ENCODE data around the gene ALOX12. TPM values are rescaled to one million over a fixed set of nuclear protein-coding genes. Genes with fewer than 3 reads are reported as not detected.

Gene ALOX12
- total RNA-seq, 1 donor: not detected

GRCh38 chr17:7029096-7029495 lies 33.2 kb downstream of the ALOX12 start:
- no peak overlapping the region for H3K4me3 ChIP-seq (ENCODE audit: insufficient read depth, low read length)
- H2AFZ ChIP-seq (ENCODE audit: low read length): no peak overlapping the region
- H4K20me1 ChIP-seq (ENCODE audit: insufficient read depth, low read length): no peaks in the 10 kb centered on the region
- no peaks in the 10 kb centered on the region for H3K27me3 ChIP-seq (ENCODE audit: insufficient read depth, low read length)
- TF ChIP-seq, protein P1, sequence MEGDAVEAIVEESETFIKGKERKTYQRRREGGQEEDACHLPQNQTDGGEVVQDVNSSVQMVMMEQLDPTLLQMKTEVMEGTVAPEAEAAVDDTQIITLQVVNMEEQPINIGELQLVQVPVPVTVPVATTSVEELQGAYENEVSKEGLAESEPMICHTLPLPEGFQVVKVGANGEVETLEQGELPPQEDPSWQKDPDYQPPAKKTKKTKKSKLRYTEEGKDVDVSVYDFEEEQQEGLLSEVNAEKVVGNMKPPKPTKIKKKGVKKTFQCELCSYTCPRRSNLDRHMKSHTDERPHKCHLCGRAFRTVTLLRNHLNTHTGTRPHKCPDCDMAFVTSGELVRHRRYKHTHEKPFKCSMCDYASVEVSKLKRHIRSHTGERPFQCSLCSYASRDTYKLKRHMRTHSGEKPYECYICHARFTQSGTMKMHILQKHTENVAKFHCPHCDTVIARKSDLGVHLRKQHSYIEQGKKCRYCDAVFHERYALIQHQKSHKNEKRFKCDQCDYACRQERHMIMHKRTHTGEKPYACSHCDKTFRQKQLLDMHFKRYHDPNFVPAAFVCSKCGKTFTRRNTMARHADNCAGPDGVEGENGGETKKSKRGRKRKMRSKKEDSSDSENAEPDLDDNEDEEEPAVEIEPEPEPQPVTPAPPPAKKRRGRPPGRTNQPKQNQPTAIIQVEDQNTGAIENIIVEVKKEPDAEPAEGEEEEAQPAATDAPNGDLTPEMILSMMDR (IDR thresholded peaks at IDR 0.05; ENCODE audit: extremely low read depth, low read depth, low read length): no peak
- H3K9me3 ChIP-seq (ENCODE audit: low read depth, low read length): no peaks in the 10 kb centered on the region
- no peak overlapping the region for H3K4me2 ChIP-seq (ENCODE audit: insufficient read depth, low read length)
- no peaks in the 10 kb centered on the region for H3K4me1 ChIP-seq (ENCODE audit: insufficient read depth, low read length)
- DNase-seq (ENCODE audit: insufficient read length, low spot score, missing footprints): no peak
- no peaks in the 10 kb centered on the region for H3K79me2 ChIP-seq (ENCODE audit: insufficient read depth, low read length)
- H3K36me3 ChIP-seq (ENCODE audit: insufficient read depth, low read length): no peaks in the 10 kb centered on the region
- H3K27ac ChIP-seq (ENCODE audit: low read depth, low read length): no peak overlapping the region

DNA sequence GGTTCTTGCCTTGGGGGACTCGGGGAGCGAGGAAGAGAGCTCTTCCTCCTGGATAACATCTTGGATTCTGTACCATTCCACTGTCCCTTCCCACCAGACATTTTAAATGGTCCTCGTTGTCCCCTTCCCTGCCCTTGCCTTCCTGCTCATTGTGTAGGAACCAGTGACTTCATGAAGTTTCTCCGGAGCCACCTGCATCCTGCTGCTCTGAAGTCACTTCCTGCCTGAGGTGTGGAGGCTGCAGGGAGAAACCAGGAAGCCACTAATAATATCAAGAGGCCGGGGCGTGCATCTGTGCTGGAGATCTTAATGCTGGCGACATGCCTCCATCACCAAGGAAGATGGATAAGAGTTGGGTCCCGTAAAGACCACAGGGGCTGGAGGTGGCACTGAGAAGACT lies 33.8 kb downstream of the ALOX12 start:
- Histone ChIP-seq H2AFZ (ENCODE audit: low read length) (no peak overlapping the region), H3K4me1 (ENCODE audit: insufficient read depth, low read length) (no peaks in the 10 kb centered on the region), H3K27ac (ENCODE audit: low read depth, low read length) (no peak overlapping the region), H3K9me3 (ENCODE audit: low read depth, low read length) (no peaks in the 10 kb centered on the region), H3K4me2 (ENCODE audit: insufficient read depth, low read length) (no peak overlapping the region), H3K79me2 (ENCODE audit: insufficient read depth, low read length) (no peaks in the 10 kb centered on the region), H3K36me3 (ENCODE audit: insufficient read depth, low read length) (no peaks in the 10 kb centered on the region), H3K27me3 (ENCODE audit: insufficient read depth, low read length) (no peaks in the 10 kb centered on the region), H3K4me3 (ENCODE audit: insufficient read depth, low read length) (no peak overlapping the region), H4K20me1 (ENCODE audit: insufficient read depth, low read length) (no peaks in the 10 kb centered on the region)
- TF ChIP-seq, protein P1 (IDR thresholded peaks at IDR 0.05; ENCODE audit: extremely low read depth, low read depth, low read length): no peak
- DNase-seq (ENCODE audit: insufficient read length, low spot score, missing footprints): no peak

- H2AFZ ChIP-seq (ENCODE audit: low read length): peak overlapping the region; percentile 91
- no peaks in the 10 kb centered on the region for H3K36me3 ChIP-seq (ENCODE audit: insufficient read depth, low read length)
- TF ChIP-seq, protein P1 (IDR thresholded peaks at IDR 0.05; ENCODE audit: extremely low read depth, low read depth, low read length): no peak
- H3K79me2 ChIP-seq (ENCODE audit: insufficient read depth, low read length): no peaks in the 10 kb centered on the region
- peak overlapping the region; percentile 78 for H3K27ac ChIP-seq (ENCODE audit: low read depth, low read length)
- H3K4me1 ChIP-seq (ENCODE audit: insufficient read depth, low read length): peaks cover 10% of the 10 kb centered on the region
- peak overlapping the region; percentile 76 for H3K4me3 ChIP-seq (ENCODE audit: insufficient read depth, low read length)
- no peaks in the 10 kb centered on the region for H3K9me3 ChIP-seq (ENCODE audit: low read depth, low read length)
- H4K20me1 ChIP-seq (ENCODE audit: insufficient read depth, low read length): no peaks in the 10 kb centered on the region
- H3K27me3 ChIP-seq (ENCODE audit: insufficient read depth, low read length): no peaks in the 10 kb centered on the region
- H3K4me2 ChIP-seq (ENCODE audit: insufficient read depth, low read length): peak overlapping the region; percentile 91
- peak; percentile 66 for DNase-seq (ENCODE audit: insufficient read length, low spot score, missing footprints)
Observed at GRCh38 chr17:7034955-7035590, 39.2 kb downstream of the ALOX12 start.

GRCh38 chr17:7035591-7036368 lies 39.9 kb downstream of the ALOX12 start, which contains the start of gene SLC16A13:
Gene SLC16A13, plus strand, starts transcription at chr17:7036015. Its CDS starts 368 bp downstream, at chr17:7036383.
- H3K27ac ChIP-seq (ENCODE audit: low read depth, low read length): peak within 1 kb of the TSS; percentile 78
- peak within 1 kb of the TSS; percentile 76 for H3K4me3 ChIP-seq (ENCODE audit: insufficient read depth, low read length)
- H3K36me3 ChIP-seq (ENCODE audit: insufficient read depth, low read length): no peaks in the 10 kb centered on the region
- H3K27me3 ChIP-seq (ENCODE audit: insufficient read depth, low read length): no peaks in the 10 kb centered on the region
- H3K4me2 ChIP-seq (ENCODE audit: insufficient read depth, low read length): peak within 1 kb of the TSS; percentile 91
- H4K20me1 ChIP-seq (ENCODE audit: insufficient read depth, low read length): no peaks in the 10 kb centered on the region
- peak within 1 kb of the TSS; percentile 91 for H2AFZ ChIP-seq (ENCODE audit: low read length)
- peaks cover 10% of the 10 kb centered on the region for H3K4me1 ChIP-seq (ENCODE audit: insufficient read depth, low read length)
- peak; percentile 100 for DNase-seq (ENCODE audit: insufficient read length, low spot score, missing footprints)
- H3K9me3 ChIP-seq (ENCODE audit: low read depth, low read length): no peaks in the 10 kb centered on the region
- H3K79me2 ChIP-seq (ENCODE audit: insufficient read depth, low read length): no peaks in the 10 kb centered on the region
- TF ChIP-seq, protein P1 (IDR thresholded peaks at IDR 0.05; ENCODE audit: extremely low read depth, low read depth, low read length): no peak
